Right lobe of liver (tissue), 4 donors: ENCODE data around the gene KCNG3.
"Not testable (repeated sequence)": the region's sequence is repeated elsewhere in the genome, so short reads cannot be mapped to it uniquely, and the experiment has no call there.

Source experiments
- POLR2A ChIP-seq: fragments of 450-650 bp; IDR thresholded peaks from one replicate; pipeline ENCODE4 v1.6.1; 2017; ENCODE audit warnings: antibody characterized with exemption, mild to moderate bottlenecking
- TF ChIP-seq, protein P1 (sequence below), 4 donors: fragments of 200-600 bp in 3 of 4; fragments of 450-650 bp in 1 of 4; IDR thresholded peaks; one replicate each; pipeline versions ENCODE4 v1.5.1 to v1.8.0; 2016 to 2022; ENCODE audit warnings: antibody characterized with exemption in 4 of 4, mild to moderate bottlenecking in 2 of 4
- donor health status: DM: no; HTN: no; CAD: no.
- donor health status: DM: no; HTN: no; CAD: no.
- donor health status: DM: no; HTN: yes; CAD: no.

DNA sequence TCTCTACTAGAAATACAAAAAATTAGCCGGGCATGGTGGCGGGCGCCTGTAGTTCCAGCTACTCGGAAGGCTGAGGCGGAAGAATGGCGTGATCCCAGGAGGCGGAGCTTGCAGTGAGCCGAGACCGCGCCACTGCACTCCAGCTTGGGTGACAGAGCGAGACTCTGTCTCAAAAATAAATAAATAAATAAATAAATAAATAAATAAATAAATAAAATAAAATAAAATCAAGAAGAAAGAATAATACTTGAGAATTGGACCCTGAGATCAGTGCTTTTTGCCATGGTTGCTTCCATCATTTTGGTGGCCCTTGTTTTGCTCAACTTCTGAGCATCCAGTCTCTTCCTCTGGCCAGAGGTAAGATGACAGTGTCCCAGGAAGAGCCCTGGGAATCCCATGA is 95.7 kb downstream of the KCNG3 start:
- not testable (repeated sequence) for TF ChIP-seq POLR2A
- TF ChIP-seq, protein P1, sequence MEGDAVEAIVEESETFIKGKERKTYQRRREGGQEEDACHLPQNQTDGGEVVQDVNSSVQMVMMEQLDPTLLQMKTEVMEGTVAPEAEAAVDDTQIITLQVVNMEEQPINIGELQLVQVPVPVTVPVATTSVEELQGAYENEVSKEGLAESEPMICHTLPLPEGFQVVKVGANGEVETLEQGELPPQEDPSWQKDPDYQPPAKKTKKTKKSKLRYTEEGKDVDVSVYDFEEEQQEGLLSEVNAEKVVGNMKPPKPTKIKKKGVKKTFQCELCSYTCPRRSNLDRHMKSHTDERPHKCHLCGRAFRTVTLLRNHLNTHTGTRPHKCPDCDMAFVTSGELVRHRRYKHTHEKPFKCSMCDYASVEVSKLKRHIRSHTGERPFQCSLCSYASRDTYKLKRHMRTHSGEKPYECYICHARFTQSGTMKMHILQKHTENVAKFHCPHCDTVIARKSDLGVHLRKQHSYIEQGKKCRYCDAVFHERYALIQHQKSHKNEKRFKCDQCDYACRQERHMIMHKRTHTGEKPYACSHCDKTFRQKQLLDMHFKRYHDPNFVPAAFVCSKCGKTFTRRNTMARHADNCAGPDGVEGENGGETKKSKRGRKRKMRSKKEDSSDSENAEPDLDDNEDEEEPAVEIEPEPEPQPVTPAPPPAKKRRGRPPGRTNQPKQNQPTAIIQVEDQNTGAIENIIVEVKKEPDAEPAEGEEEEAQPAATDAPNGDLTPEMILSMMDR (IDR thresholded peaks at IDR 0.05): not testable (repeated sequence)
